T-cell (primary cell): ENCODE data around the gene LRRC52. TPM values are rescaled to one million over a fixed set of nuclear protein-coding genes. Genes with fewer than 3 reads are reported as not detected.

Experiments used
- ATAC-seq, 4 experiments: fragments of 200-7000 bp in 3 of 4; fragments of 150-1000 bp in 1 of 4; cut with Tn5 transposase; replicated peaks in 1 of 4; 1 replicate in 3 of 4; 2 replicates in 1 of 4; pipeline ENCODE4 v1.10.0; 2021; ENCODE audit warnings: moderate library complexity in 3 of 4, mild to moderate bottlenecking in 2 of 4, moderate number of reproducible peaks in 1 of 4
- CTCF ChIA-PET, 2 donors: fragments of 300-600 bp; sonication (Branson Sonifier 250); formaldehyde crosslinking; loops; one replicate each; lab custom pipeline; 2022; ENCODE audit warnings: antibody characterized with exemption in 2 of 2; lab: Charles Lee
- POLR2A ChIA-PET, 2 donors: fragments of 300-600 bp; sonication (Branson Sonifier 250); formaldehyde crosslinking; loops; one replicate each; lab custom pipeline; 2022; ENCODE audit warnings: antibody characterized with exemption in 2 of 2; lab: Charles Lee
- DNase-seq, 35 experiments: peaks; one replicate each; pipeline versions ENCODE4 v3.0.0 to v3.0.0-alpha.2; 2013 to 2023
- H3K27ac ChIP-seq: one replicate; pipeline ENCODE4 v1.5.1; 2013; ENCODE audit warnings: low read length
- H3K27me3 ChIP-seq, 2 experiments: replicated peaks in 1 of 2; 1 replicate in 1 of 2; 2 replicates in 1 of 2; pipeline versions ENCODE4 v1.6.1 to v1.7.0; 2013; ENCODE audit warnings: low read length in 1 of 2, mixed read lengths in 1 of 2; ENCODE audit not compliant: control insufficient read depth in 2 of 2, insufficient read depth in 2 of 2; ENCODE audit errors: extremely low read depth in 1 of 2
- H3K36me3 ChIP-seq, 2 donors: 1 replicate in 1 of 2; 2 replicates in 1 of 2; pipeline versions ENCODE4 v1.6.1 to v1.7.0; 2013; ENCODE audit warnings: low read length in 1 of 2; ENCODE audit not compliant: control insufficient read depth in 2 of 2, insufficient read depth in 1 of 2; ENCODE audit errors: extremely low read depth in 1 of 2
- H3K4me1 ChIP-seq, 2 experiments: 1 replicate in 1 of 2; 2 replicates in 1 of 2; pipeline versions ENCODE4 v1.6.1 to v1.7.0; 2013; ENCODE audit warnings: low read length in 2 of 2, mixed read lengths in 1 of 2; ENCODE audit not compliant: insufficient read depth in 2 of 2, control insufficient read depth in 1 of 2; ENCODE audit errors: extremely low read depth in 1 of 2
- H3K4me3 ChIP-seq, 2 donors: 1 replicate in 1 of 2; 2 replicates in 1 of 2; pipeline versions ENCODE4 v1.5.1 to v1.7.0; 2013; ENCODE audit warnings: mild to moderate bottlenecking in 2 of 2, low read length in 1 of 2, moderate library complexity in 1 of 2; ENCODE audit not compliant: control insufficient read depth in 1 of 2; ENCODE audit errors: extremely low read depth in 1 of 2
- H3K9me3 ChIP-seq: 2 replicates; pipeline ENCODE4 v1.7.0; 2013
- H3K27ac Mint-ChIP-seq, 2 donors: one replicate each; pipeline ENCODE4 v1.8.0; 2020 to 2021; ENCODE audit warnings: mild to moderate bottlenecking in 2 of 2, mixed read lengths in 2 of 2
- H3K27me3 Mint-ChIP-seq, 2 donors: one replicate each; pipeline ENCODE4 v1.8.0; 2021 to 2022; ENCODE audit warnings: mixed read lengths in 2 of 2
- H3K36me3 Mint-ChIP-seq: one replicate; pipeline ENCODE4 v1.8.0; 2021; ENCODE audit warnings: mixed read lengths
- H3K4me1 Mint-ChIP-seq, 3 donors: one replicate each; pipeline ENCODE4 v1.8.0; 2020 to 2022; ENCODE audit warnings: mixed read lengths in 3 of 3, mild to moderate bottlenecking in 1 of 3
- H3K4me3 Mint-ChIP-seq, 3 donors: one replicate each; pipeline ENCODE4 v1.8.0; 2020 to 2022; ENCODE audit warnings: mild to moderate bottlenecking in 3 of 3, mixed read lengths in 3 of 3, moderate library complexity in 3 of 3
- H3K9me3 Mint-ChIP-seq, 3 donors: one replicate each; pipeline ENCODE4 v1.8.0; 2020 to 2022; ENCODE audit warnings: mixed read lengths in 3 of 3
- WGBS: methylation state at CpG from one replicate; pipeline ENCODE4 v1.1.5; 2013; ENCODE audit warnings: missing lambda C conversion rate; ENCODE audit not compliant: insufficient coverage; 5-methylcytosine and 5-hydroxymethylcytosine counted together
- total RNA-seq, 35 experiments: library from RNA in 6 of 35; stranded (reverse) in 6 of 35; fragments of 120-200 nt in 1 of 35; gene quantifications; one replicate each; pipeline versions ENCODE4 v1.2.1 to v1.2.4 and lab custom pipeline; 2013 to 2026

LRRC52 gene
- total RNA-seq, 5 donors from 2014 or later (not counting 1 experiment from before 2014, with no cell fraction given): not detected

DNA sequence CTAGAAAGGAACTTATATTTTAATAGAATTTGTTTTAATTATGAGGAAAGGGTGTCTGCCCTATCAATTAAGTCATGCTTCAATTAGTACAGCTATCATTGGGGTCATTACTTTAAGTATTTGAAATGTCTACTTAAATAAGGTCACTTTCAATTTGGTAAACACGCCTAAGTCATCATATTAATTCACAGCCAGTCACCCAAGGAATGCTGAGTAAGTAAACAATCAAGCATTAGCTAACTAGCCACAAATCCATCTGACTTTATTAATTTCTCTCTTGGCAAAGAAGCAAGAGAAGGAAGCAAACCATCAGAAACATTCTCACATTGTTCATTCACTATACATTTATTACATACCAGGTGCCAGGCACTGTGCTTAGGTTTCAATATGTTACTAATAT, 1.2 kb upstream of the LRRC52 start:
- H3K9me3 Mint-ChIP-seq: no peaks in the 10 kb centered on the region
- H3K27ac Mint-ChIP-seq: no peak overlapping the region
- H3K27me3 ChIP-seq: peaks cover 0 to 20% of the 10 kb centered on the region in 2 experiments
- H3K36me3 Mint-ChIP-seq: no peaks in the 10 kb centered on the region
- POLR2A ChIA-PET: no interaction called here
- no peaks in the 10 kb centered on the region for H3K4me1 ChIP-seq
- H3K9me3 ChIP-seq: no peaks in the 10 kb centered on the region
- no peak overlapping the region for H3K4me3 Mint-ChIP-seq
- peaks cover 36 to 47% of the 10 kb centered on the region in 2 donors for H3K27me3 Mint-ChIP-seq
- WGBS: no CpG with 5 or more reads among the region's 1 CpG
- no peaks in the 10 kb centered on the region for H3K36me3 ChIP-seq
- H3K4me3 ChIP-seq: no peak overlapping the region
- DNase-seq (no peak), ATAC-seq (no peak)
- H3K4me1 Mint-ChIP-seq: no peaks in the 10 kb centered on the region
- H3K27ac ChIP-seq: no peak overlapping the region
- CTCF ChIA-PET: no interaction called here

DNA sequence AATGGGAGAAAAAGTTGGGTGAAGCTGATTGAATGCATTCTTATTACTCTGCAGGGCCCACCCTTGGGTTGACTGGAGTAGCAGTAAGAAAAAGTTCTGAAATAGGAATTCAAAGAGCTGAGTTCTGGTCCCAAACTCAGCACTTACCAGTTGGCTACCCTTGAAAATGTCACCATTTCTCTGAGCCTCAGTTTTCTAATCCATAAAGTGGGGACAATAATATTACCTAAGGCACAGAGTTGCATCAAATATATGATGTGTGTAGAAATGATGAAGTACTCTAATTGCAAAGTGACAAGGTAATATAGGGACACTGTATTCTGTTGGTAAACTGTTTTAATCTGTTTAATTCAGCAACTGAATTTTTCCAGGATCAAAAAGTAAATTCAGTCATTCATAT, 1.2 kb downstream of the LRRC52 start:
- no peak for ATAC-seq
- no peak overlapping the region for H3K4me3 Mint-ChIP-seq
- DNase-seq: no peak
- H3K27me3 Mint-ChIP-seq: peaks cover 36 to 43% of the 10 kb centered on the region in 2 donors
- Histone ChIP-seq H3K27me3 (peaks cover 0 to 16% of the 10 kb centered on the region in 2 experiments), H3K4me3 (no peak overlapping the region), H3K4me1 (no peaks in the 10 kb centered on the region), H3K36me3 (no peaks in the 10 kb centered on the region), H3K9me3 (no peaks in the 10 kb centered on the region), H3K27ac (no peak overlapping the region)
- H3K4me1 Mint-ChIP-seq: no peaks in the 10 kb centered on the region
- H3K9me3 Mint-ChIP-seq: no peaks in the 10 kb centered on the region
- no peak overlapping the region for H3K27ac Mint-ChIP-seq
- H3K36me3 Mint-ChIP-seq: no peaks in the 10 kb centered on the region
- CTCF ChIA-PET: no interaction called here
- POLR2A ChIA-PET: no interaction called here

DNA sequence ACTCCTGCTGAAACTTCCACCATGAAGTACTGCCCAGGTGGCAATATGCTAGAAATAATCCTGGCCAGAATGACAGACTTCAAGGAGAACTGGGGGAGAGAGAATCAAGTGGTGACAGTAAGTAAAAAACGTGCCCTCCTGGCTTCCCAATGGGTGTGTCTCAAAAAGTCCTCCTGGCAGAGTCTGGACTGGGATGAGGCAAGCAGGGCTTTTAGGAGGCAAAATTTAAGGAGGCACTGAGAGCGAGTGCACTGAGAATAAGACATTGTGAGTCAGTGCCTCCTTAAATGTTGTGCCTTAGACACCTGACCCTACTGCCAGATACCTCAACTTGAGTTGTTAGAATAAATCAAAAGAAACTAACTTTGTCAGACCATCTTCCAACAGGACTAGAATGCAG, 2.2 kb downstream of the LRRC52 start:
- Histone ChIP-seq H3K36me3 (no peaks in the 10 kb centered on the region), H3K4me3 (no peak overlapping the region), H3K9me3 (no peaks in the 10 kb centered on the region), H3K27ac (no peak overlapping the region), H3K4me1 (no peaks in the 10 kb centered on the region), H3K27me3 (peaks cover 0 to 13% of the 10 kb centered on the region in 2 experiments)
- DNase-seq: no peak
- ChIA-PET CTCF (no interaction called here), POLR2A (no interaction called here)
- peaks cover 32 to 38% of the 10 kb centered on the region in 2 donors for H3K27me3 Mint-ChIP-seq
- no peak for ATAC-seq
- H3K27ac Mint-ChIP-seq: no peak overlapping the region
- H3K9me3 Mint-ChIP-seq: no peaks in the 10 kb centered on the region
- WGBS: 27% methylated on average over 1 of the region's 2 CpGs
- no peak overlapping the region for H3K4me3 Mint-ChIP-seq
- no peaks in the 10 kb centered on the region for H3K36me3 Mint-ChIP-seq
- H3K4me1 Mint-ChIP-seq: no peaks in the 10 kb centered on the region

DNA sequence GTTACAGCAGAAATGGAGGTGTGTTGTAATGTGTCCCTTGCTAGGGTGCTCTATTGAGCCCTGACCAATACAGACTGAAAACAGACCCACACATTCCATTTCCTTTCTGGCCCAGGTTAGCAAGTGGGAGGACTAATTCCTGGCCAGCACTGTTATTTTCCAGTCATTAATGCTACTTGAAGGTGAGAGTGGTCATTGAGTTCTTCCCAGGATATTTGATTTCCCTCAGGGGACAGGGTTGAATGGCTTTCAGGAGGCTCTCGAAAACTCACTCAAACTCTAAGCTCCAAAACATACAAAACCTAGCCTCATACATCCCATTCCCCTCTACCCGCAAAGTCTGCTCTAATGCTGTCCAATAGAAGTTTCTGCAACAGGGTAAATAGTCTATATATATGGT, 6.2 kb downstream of the LRRC52 start:
- Histone ChIP-seq H3K9me3 (no peaks in the 10 kb centered on the region), H3K27ac (no peak overlapping the region), H3K4me3 (no peak overlapping the region), H3K36me3 (no peaks in the 10 kb centered on the region), H3K4me1 (no peaks in the 10 kb centered on the region), H3K27me3 (peaks cover 0 to 14% of the 10 kb centered on the region in 2 experiments)
- no peak overlapping the region for H3K27ac Mint-ChIP-seq
- peaks cover 31 to 42% of the 10 kb centered on the region in 2 donors for H3K27me3 Mint-ChIP-seq
- DNase-seq (no peak), ATAC-seq (no peak)
- H3K4me1 Mint-ChIP-seq: no peaks in the 10 kb centered on the region
- ChIA-PET CTCF (no interaction called here), POLR2A (interaction anchor here in 1 of 2 donors (0.6 kb wide), 1 partner anchor 10 kb away, joined by 4 read pairs; no protein-coding TSS in a partner anchor)
- no CpG with 5 or more reads among the region's 2 CpGs for WGBS
- no peaks in the 10 kb centered on the region for H3K9me3 Mint-ChIP-seq
- no peak overlapping the region for H3K4me3 Mint-ChIP-seq
- H3K36me3 Mint-ChIP-seq: no peaks in the 10 kb centered on the region

DNA sequence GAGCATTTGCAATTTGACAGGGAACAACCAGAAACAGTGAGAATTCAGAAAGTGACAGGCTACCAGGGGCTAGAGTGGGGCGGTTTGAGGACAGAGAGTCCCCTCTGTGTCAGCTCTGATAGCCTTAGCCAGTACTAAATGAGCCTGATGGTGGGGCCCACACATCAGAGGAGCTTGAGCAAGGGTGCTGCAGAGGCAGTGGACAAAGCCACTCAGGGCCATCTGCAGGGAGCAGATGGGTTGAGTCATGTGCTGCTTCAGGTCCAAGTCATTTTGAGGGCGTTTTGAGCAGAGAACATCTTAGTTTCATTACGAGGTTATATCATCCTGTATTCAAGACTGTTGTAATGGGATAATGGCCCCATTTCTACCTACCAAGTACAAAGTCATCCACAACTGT, 7.7 kb downstream of the LRRC52 start:
- WGBS: 80% methylated on average over 1 of the region's 3 CpGs

DNA sequence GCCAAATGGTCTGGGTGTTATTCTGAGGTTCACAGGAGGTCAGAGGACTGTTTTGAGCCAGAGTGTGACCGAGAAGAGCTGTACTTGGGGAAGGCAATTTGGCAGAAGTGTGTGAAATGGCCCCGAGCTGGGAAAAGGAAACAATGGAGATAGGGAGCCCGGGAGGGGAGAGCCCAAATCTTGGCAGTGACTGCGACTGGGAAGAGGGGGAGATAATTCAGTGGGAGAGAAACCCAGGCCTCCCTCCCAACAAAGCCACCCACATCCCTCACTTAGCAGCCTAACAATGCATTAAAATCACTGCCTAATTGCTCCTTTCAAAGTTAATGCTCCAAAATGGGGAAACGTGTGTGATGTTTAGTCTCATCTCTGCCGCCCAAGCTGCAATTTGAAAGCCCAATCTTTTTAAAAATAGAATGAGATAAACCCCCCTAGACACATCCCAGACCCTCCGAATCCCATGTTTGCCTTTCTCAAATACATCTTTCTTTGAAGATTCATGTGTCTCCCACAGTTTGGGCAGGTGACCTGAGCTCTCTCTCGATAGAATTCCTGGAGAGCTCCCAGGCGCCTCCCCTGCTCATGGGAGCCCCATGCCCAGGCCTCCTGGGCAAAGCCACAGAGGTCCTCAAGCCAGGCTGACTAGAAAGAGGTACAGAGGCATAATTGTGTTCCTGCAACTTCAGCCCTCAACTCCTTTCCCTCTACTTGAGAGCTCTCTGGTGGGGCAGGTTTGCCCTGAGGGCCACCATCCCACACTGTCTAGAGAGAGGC, 17.3 kb downstream of the LRRC52 start:
- H3K27ac Mint-ChIP-seq: no peak overlapping the region
- CTCF ChIA-PET: interaction anchor here in 1 of 2 donors (0.7 kb wide), 1 partner anchor 40 kb away, joined by 3 read pairs; no protein-coding TSS in a partner anchor

More for the DNA sequence above, 7.7 kb downstream of the LRRC52 start:
- ATAC-seq (no peak), DNase-seq (no peak)
- Mint-ChIP-seq H3K4me3 (no peak overlapping the region), H3K27ac (no peak overlapping the region), H3K9me3 (no peaks in the 10 kb centered on the region), H3K36me3 (no peaks in the 10 kb centered on the region), H3K27me3 (peaks cover 24 to 39% of the 10 kb centered on the region in 2 donors), H3K4me1 (no peaks in the 10 kb centered on the region)
- Histone ChIP-seq H3K27me3 (peaks cover 0 to 11% of the 10 kb centered on the region in 2 experiments), H3K4me1 (no peaks in the 10 kb centered on the region), H3K9me3 (no peaks in the 10 kb centered on the region), H3K27ac (no peak overlapping the region), H3K36me3 (no peaks in the 10 kb centered on the region), H3K4me3 (no peak overlapping the region)
- ChIA-PET CTCF (no interaction called here), POLR2A (no interaction called here)

More for the DNA sequence above, 17.3 kb downstream of the LRRC52 start:
- H3K4me3 Mint-ChIP-seq: no peak overlapping the region
- Histone ChIP-seq H3K27me3 (peaks cover 8 to 32% of the 10 kb centered on the region in 2 experiments), H3K9me3 (no peaks in the 10 kb centered on the region), H3K36me3 (no peaks in the 10 kb centered on the region), H3K4me1 (no peaks in the 10 kb centered on the region), H3K27ac (no peak overlapping the region), H3K4me3 (no peak overlapping the region)
- no peaks in the 10 kb centered on the region for H3K9me3 Mint-ChIP-seq
- no peaks in the 10 kb centered on the region for H3K36me3 Mint-ChIP-seq
- ATAC-seq (no peak), DNase-seq (no peak)
- H3K4me1 Mint-ChIP-seq: no peaks in the 10 kb centered on the region
- peaks cover 32 to 36% of the 10 kb centered on the region in 2 donors for H3K27me3 Mint-ChIP-seq
- 49% methylated on average over 3 of the region's 9 CpGs for WGBS
- POLR2A ChIA-PET: no interaction called here
